SW480 (cell line): ENCODE data around the gene FAM162B.
"Not testable (repeated sequence)": the region's sequence is repeated elsewhere in the genome, so short reads cannot be mapped to it uniquely, and the experiment has no call there.

ENCODE experiments used
- DNase-seq: peaks from one replicate; pipeline ENCODE4 v3.0.0-alpha.2; 2016; ENCODE audit warnings: low spot score

FAM162B gene

DNA sequence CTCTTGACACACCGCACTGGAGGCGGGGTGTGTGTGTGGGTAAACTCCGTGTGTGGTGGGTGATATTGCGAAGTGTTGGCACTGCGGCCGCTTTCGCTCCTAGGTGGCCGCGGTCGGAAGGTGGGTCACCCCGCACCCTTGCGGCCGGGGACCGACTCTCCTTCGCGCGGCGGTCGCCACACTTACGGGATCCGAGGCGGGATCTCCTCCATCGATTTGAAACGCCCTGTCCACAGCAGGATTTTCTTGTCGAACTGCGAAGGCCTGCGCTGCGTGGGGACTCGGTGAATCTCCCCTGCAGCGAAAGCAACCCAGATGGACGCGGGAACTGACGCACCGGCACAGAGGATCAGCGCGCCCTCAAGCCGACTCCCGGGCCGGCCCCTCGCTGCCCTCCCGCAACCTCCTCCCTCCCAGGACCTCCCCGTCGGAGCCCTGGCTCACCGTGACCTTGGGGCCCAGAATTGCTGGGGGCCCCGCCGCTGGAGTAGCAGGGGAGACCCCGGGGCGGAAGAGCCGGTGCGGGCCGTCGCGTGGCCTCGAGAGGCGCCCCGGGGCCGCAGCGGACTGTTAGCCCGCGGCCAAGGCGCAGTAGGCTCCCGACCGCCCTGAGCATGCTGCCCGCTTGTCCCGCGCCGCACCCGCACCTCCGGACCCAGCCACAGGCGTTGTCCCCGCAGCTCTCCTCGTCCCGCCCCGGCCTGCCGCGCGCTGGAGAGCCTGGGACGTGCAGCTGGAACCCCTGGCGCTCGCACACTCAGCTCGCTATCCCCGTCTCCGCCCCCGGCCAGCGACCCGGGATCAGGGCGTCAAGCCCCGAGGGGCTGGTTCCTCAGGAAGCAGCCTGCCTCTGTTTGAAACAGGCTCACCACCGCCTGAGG lies at the start of gene FAM162B:
Gene FAM162B (minus strand): TSS at position 759 of the 881 bp plus-strand sequence. CDS start 143 bp downstream, at position 616.
- no peak for DNase-seq

GRCh38 chr6:116812051-116812650 lies 46.6 kb upstream of the FAM162B start:
- DNase-seq: no peak

- no peak for DNase-seq
Measured at GRCh38 chr6:116801971-116802370, 36.5 kb upstream of the FAM162B start.

DNA sequence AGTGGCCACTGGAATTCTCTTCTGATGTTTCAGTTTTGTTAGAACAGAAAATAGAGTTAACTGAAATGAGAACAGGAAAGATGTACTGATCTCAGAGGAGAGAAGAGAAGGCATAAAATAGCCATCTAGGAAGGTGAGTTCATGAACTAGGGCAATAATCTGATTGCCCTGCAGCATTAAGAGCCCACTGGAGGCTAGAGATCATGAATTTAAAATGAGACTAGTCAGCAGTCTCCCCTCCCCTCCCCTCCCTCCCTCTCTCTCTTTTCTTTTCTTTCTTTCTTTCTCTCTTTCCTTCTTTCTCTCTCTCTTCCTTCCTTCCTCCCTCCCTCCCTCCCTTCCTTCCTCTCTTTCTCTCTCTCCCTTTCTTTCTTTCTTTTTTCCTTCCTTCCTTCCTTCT lies 34.4 kb upstream of the FAM162B start:
- DNase-seq: no peak

DNA sequence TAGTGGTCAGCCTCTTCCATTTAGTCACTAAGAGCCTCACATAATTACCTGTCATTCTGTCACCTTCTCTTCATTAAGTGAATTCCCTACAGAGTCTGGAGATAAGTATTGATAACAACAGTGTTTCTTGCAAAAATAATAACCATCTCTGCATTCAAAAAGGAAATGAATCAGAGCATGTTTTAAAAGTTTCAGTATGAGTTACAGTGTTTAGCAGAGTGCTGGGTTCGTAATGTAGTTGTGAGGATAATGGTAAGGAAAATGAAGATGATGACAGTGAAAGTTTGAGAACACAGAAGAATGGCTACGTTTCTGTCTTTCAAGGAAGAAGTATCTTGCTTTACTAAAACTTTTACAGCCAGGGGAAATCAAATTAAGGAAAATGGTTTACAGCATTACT lies 32.1 kb upstream of the FAM162B start:
- no peak for DNase-seq

- DNase-seq: no peak
Measured at GRCh38 chr6:116793224-116793623, 27.7 kb upstream of the FAM162B start.

- no peak for DNase-seq
Measured at GRCh38 chr6:116783852-116784251, 18.3 kb upstream of the FAM162B start.

DNA sequence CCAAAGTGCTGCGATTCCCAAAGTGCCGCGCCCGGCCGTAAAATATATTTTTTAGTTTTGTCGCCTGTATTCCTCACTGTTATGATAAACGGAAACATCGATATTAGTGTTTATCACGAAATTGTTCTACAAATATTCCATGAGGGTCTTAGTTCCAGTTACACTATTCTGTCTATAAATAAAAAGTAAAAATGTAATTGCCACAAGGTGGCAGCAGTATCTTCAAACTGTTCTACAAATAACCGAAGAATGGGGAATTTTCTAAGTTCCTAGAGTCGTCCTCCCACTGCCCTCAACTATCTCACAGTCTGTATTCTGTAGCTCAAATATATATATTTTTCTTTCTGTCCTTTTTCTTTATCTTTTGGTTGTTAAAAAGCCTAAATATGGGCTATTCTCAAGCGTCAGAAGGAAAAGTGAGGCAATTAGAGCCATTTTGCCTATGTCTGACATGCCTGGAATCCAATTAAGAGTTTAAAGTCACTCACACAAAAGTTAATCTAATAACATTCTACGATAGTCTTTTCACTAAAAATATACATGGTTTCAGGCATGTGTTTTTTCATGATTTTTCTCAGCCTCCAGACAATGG lies 14.2 kb upstream of the FAM162B start:
- DNase-seq: peak; percentile 42

GRCh38 chr6:116773886-116774285 lies 8.4 kb upstream of the FAM162B start:
- no peak for DNase-seq

- DNase-seq: no peak
Measured at GRCh38 chr6:116772450-116772849, 6.9 kb upstream of the FAM162B start.

GRCh38 chr6:116767715-116768114 lies 2.2 kb upstream of the FAM162B start:
- DNase-seq: no peak

GRCh38 chr6:116766506-116767176 lies 1.1 kb upstream of the FAM162B start:
- no peak for DNase-seq

DNA sequence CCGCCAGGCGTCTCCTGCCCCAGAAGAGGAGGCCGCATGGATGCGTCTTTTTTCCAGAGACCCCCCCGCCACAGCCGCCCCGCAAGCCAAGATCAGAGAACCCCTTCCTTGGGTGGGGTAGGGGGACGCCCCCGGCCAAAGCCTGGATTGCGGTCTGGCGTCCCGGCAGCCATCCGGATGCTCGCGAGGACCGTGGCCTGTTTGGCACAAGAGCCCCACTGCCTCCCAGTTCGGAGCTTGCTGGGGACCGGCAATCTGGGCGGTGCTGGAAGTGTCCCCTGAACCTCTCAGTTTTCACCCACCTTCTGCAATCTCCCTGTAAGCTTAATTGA lies 924 bp downstream of the FAM162B start:
- DNase-seq: no peak

DNA sequence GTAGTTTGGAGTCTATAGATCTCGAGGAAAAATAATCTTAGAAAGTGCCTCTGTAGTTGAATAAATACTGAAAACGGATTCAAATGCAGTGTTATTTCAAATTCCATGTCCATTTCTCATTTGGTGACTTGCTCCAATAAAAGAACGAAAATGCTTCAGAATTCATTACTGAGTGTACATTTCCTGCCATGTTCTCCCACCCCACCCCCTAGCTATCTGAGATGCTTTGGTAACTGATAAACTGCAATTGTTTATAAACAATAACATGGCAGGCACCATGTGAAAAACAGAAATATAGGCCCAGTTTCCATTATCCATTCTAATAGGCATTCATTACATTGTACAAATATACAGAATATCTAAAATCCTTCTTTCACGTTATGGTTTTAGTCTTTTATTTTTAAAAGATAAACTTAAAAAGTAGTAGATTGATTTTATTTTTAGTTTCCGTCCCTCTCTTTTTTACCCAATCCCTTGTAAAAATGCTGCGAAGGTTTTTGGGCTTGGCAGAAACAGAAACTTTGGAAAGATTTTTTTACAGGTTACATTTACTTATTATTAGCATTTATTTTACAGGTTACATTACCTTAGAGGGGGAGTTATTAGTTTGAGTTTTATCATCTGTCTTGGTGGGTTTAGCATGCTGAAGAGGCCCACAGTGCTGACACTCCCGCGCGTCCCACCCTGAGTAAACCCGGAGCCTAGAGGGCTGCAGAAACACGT lies 1.5 kb downstream of the FAM162B start:
- no peak for DNase-seq

GRCh38 chr6:116763048-116763447 lies 2.5 kb downstream of the FAM162B start:
- no peak for DNase-seq

DNA sequence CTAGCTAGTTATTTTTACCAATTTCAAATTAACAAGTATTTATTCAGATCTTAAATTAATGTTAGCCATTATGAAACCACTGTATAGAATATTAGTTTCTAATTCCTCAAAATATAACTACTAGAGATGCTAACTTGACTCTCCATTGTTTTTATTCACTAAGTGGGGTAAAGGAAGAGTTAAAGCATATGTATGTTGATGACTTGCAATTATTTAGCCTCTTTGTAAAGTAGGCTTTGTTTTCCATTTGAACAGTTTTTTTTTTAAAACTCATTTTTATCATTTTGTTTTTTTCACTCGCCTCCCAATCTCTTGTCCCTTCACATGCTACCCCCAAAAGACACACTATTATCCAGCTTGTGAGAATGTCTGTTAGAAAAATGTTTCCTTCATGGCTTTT lies 3.3 kb downstream of the FAM162B start:
- DNase-seq: no peak

GRCh38 chr6:116761779-116762178 lies 3.7 kb downstream of the FAM162B start:
- DNase-seq: no peak

DNA sequence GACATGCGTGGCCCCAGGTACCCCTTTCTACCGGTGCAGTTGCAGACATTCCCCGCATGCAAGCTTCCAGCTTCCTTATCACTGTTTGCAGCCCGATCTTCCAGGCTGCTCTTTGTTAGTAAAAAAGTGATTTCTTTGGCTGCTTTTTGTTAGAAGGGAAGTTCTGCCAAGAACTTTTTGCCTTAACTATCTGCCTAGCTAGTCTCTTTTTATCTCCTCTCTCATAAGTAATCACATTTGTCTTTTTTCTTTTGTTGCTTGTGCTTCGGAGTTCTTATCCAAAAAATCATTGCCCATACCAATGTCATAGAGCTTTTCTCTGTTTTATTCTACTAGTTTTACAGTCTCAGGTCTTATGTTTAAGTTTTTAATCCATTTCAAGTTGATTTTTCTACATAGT lies 20.3 kb downstream of the FAM162B start:
- DNase-seq: no peak

DNA sequence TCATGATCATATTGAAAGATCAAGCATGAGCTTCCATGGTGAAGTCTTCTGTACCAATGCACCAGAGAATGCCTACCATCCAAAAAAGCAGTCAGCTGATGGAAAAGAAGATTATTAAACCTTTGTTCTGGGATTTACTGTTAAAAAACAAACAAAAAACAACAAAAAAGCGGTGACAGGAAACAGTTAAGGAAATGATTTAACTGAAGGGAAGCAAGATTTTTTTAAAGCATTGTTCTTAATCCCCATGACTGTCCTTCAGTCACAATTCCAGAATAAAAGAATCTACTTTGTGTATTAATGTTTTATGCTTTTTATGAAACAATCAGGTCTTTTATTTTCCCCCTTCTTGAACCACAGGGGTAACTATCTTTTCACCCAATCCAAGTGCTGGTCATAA lies 23.9 kb downstream of the FAM162B start:
- DNase-seq: no peak

- DNase-seq: not testable (repeated sequence)
Measured at GRCh38 chr6:116740486-116740885, 25.0 kb downstream of the FAM162B start.

- no peak for DNase-seq
Measured at GRCh38 chr6:116737004-116737403, 28.5 kb downstream of the FAM162B start.

DNA sequence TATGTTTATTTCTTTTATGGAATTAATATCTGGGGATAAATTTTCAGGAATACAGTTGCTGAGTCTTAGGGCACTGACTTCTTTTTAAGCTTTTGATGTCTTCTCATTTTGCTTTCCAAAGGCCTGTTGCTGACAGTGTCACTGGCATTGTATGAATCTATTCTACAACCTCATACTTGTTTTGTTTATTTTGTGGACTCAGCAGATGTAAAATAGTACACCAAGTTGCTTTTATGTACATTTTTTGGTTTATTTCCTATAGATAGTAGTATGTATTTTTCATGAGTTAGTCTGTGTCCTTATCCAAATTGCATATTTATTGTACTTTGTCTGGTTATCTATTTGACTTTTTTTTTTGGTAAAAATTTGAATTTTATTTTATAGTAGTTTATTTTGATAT lies 35.0 kb downstream of the FAM162B start:
- DNase-seq: no peak
